ENCODE data around the gene AHRR. TPM values are rescaled to one million over a fixed set of nuclear protein-coding genes. Genes with fewer than 3 reads are reported as not detected.

AHRR gene
- total RNA-seq, 4 donors from 2014 or later = 1.3 to 8.8 (median 1.5) TPM

GRCh38 chr5:318931-319601 lies 2.4 kb upstream of the AHRR start:
- Histone ChIP-seq H3K27ac (no peak overlapping the region), H3K4me3 (no peak overlapping the region), H3K9me3 (no peaks in the 10 kb centered on the region), H3K4me1 (peaks cover 8 to 24% (median 20%) of the 10 kb centered on the region in 4 donors), H3K27me3 (peaks cover 57% of the 10 kb centered on the region), H3K36me3 (peaks cover 0 to 10% (median 2%) of the 10 kb centered on the region in 4 donors)
- 39% methylated on average over 18 of the region's 18 CpGs; no CpG with 5 or more reads in 1 of the 2 donors for WGBS, 2 donors (ENCODE audit: low coverage in 1 of 2)
- TF ChIP-seq, protein P1, sequence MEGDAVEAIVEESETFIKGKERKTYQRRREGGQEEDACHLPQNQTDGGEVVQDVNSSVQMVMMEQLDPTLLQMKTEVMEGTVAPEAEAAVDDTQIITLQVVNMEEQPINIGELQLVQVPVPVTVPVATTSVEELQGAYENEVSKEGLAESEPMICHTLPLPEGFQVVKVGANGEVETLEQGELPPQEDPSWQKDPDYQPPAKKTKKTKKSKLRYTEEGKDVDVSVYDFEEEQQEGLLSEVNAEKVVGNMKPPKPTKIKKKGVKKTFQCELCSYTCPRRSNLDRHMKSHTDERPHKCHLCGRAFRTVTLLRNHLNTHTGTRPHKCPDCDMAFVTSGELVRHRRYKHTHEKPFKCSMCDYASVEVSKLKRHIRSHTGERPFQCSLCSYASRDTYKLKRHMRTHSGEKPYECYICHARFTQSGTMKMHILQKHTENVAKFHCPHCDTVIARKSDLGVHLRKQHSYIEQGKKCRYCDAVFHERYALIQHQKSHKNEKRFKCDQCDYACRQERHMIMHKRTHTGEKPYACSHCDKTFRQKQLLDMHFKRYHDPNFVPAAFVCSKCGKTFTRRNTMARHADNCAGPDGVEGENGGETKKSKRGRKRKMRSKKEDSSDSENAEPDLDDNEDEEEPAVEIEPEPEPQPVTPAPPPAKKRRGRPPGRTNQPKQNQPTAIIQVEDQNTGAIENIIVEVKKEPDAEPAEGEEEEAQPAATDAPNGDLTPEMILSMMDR (IDR thresholded peaks at IDR 0.05) = no peak
- no peak for TF ChIP-seq EP300 (IDR thresholded peaks at IDR 0.05; ENCODE audit: low read depth)
- TF ChIP-seq POLR2A (IDR thresholded peaks at IDR 0.05) = no peak
- TF ChIP-seq POLR2AphosphoS5 (IDR thresholded peaks at IDR 0.05) = no peak
- DNase-seq = no peak
- in situ Hi-C loops (cut with MboI; ENCODE audit: low pct_ligation_motif_present in 1 of 4, low pct_unique_long_range_greater_than_20kb in 1 of 4, low sequenced_read_pairs in 3 of 4) (no loop called here), intact Hi-C loops (cut with DNase I; ENCODE audit: low total_unique reads) (no loop called here)

- 0 to 11% methylated on average over 1 to 58 of the region's 65 CpGs for WGBS, 2 donors (ENCODE audit: low coverage in 1 of 2)
- no peak overlapping the region for H3K27ac ChIP-seq
- TF ChIP-seq POLR2A (IDR thresholded peaks at IDR 0.05) = no peak
- TF ChIP-seq, protein P1 (IDR thresholded peaks at IDR 0.05) = no peak
- TF ChIP-seq EP300 (IDR thresholded peaks at IDR 0.05; ENCODE audit: low read depth) = no peak
- TF ChIP-seq POLR2AphosphoS5 (IDR thresholded peaks at IDR 0.05) = no peak
- no peak for DNase-seq
- H3K9me3 ChIP-seq = no peaks in the 10 kb centered on the region
- peak overlapping the region in 3 of 4 donors; percentile 33 to 57 (median 49) for H3K4me3 ChIP-seq
- intact Hi-C loops (cut with DNase I; ENCODE audit: low total_unique reads) = no loop called here
- in situ Hi-C loops (cut with MboI; ENCODE audit: low pct_ligation_motif_present in 1 of 4, low pct_unique_long_range_greater_than_20kb in 1 of 4, low sequenced_read_pairs in 3 of 4) = no loop called here
- peaks cover 61% of the 10 kb centered on the region for H3K27me3 ChIP-seq
- peaks cover 8 to 24% (median 20%) of the 10 kb centered on the region in 4 donors for H3K4me1 ChIP-seq
- H3K36me3 ChIP-seq = no peaks in the 10 kb centered on the region
Observed at GRCh38 chr5:320524-321229, 837 bp upstream of the AHRR start.

- Histone ChIP-seq H3K27ac (peak overlapping the region in 3 of 4 donors; percentile 29 to 41 (median 39)), H3K4me3 (peak overlapping the region in 3 of 4 donors; percentile 33 to 57 (median 49)), H3K4me1 (peaks cover 8 to 24% (median 20%) of the 10 kb centered on the region in 4 donors), H3K27me3 (peaks cover 61% of the 10 kb centered on the region), H3K36me3 (no peaks in the 10 kb centered on the region), H3K9me3 (no peaks in the 10 kb centered on the region)
- in situ Hi-C loops (cut with MboI; ENCODE audit: low pct_ligation_motif_present in 1 of 4, low pct_unique_long_range_greater_than_20kb in 1 of 4, low sequenced_read_pairs in 3 of 4) = no loop called here
- no peak for TF ChIP-seq EP300 (IDR thresholded peaks at IDR 0.05; ENCODE audit: low read depth)
- no peak for TF ChIP-seq POLR2A (IDR thresholded peaks at IDR 0.05)
- TF ChIP-seq POLR2AphosphoS5 (IDR thresholded peaks at IDR 0.05) = no peak
- TF ChIP-seq, protein P1 (IDR thresholded peaks at IDR 0.05) = no peak
- WGBS, 2 donors (ENCODE audit: low coverage in 1 of 2) = 10% methylated on average over 44 of the region's 67 CpGs; no CpG with 5 or more reads in 1 of the 2 donors
- no peak for DNase-seq
- intact Hi-C loops (cut with DNase I; ENCODE audit: low total_unique reads) = no loop called here
Observed at GRCh38 chr5:321726-322251, 275 bp downstream of the AHRR start.

DNA sequence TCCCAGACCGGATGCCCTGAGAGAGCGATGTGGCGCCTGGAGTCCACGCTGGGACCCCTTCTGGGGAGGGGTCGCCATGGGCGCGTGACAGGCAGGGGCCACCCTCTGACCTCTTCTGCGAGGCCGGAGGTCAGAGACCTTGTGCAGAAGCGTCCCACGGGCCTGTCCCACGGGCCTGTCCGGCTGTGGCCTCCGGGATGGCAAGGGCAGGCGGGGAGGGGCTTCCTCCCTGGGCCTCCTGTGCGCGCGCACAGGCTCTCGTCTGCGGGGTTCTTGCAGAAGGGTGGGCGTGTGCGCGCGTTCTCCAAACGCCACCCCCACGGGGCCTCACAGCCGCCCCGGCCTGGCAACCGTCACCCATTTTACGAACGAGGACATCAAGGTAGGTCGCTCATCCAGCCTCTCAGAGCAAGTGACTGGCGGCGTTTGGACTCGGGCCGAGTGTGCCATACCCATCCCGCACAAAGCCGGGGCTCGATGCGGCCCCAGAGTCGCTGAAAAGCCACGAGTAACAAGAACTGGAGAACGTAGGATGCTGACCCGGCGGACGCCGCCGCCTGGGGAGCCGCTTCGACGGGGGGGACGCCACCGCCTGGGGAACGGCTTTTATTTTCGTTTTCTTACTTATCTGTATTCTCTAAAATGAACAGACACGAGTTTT lies 897 bp downstream of the AHRR start:
- H3K27me3 ChIP-seq = peaks cover 61% of the 10 kb centered on the region
- no peaks in the 10 kb centered on the region for H3K9me3 ChIP-seq
- TF ChIP-seq POLR2A (IDR thresholded peaks at IDR 0.05) (no peak), EP300 (IDR thresholded peaks at IDR 0.05; ENCODE audit: low read depth) (no peak), POLR2AphosphoS5 (IDR thresholded peaks at IDR 0.05) (no peak)
- TF ChIP-seq, protein P1 (IDR thresholded peaks at IDR 0.05) = no peak
- peak overlapping the region in 3 of 4 donors; percentile 29 to 41 (median 39) for H3K27ac ChIP-seq
- no peaks in the 10 kb centered on the region for H3K36me3 ChIP-seq
- intact Hi-C loops (cut with DNase I; ENCODE audit: low total_unique reads) (no loop called here), in situ Hi-C loops (cut with MboI; ENCODE audit: low pct_ligation_motif_present in 1 of 4, low pct_unique_long_range_greater_than_20kb in 1 of 4, low sequenced_read_pairs in 3 of 4) (no loop called here)
- DNase-seq = no peak
- 47% methylated on average over 35 of the region's 56 CpGs; no CpG with 5 or more reads in 1 of the 2 donors for WGBS, 2 donors (ENCODE audit: low coverage in 1 of 2)
- H3K4me3 ChIP-seq = peak overlapping the region in 3 of 4 donors; percentile 33 to 57 (median 49)
- H3K4me1 ChIP-seq = peaks cover 8 to 24% (median 20%) of the 10 kb centered on the region in 4 donors

Data from transverse colon (tissue), 4 donors.